Spinal cord (tissue), 10 donors: ENCODE data around the gene GPR146. TPM values are rescaled to one million over a fixed set of nuclear protein-coding genes. Genes with fewer than 3 reads are reported as not detected.

Experiments
- DNase-seq, 6 donors: peaks; one replicate each; pipeline versions ENCODE4 v3.0.0 to v3.0.0-alpha.2; 2013 to 2015; ENCODE audit warnings: low spot score in 6 of 6, low read depth in 4 of 6
- H3K27ac ChIP-seq: one replicate; pipeline ENCODE4 v1.5.1; 2013; ENCODE audit warnings: low read depth, low read length, control low read depth
- H3K27me3 ChIP-seq: one replicate; pipeline ENCODE4 v1.6.1; 2013; ENCODE audit warnings: low read length; ENCODE audit not compliant: control insufficient read depth, insufficient read depth
- H3K36me3 ChIP-seq: one replicate; pipeline ENCODE4 v1.6.1; 2013; ENCODE audit warnings: low read length; ENCODE audit not compliant: control insufficient read depth, insufficient read depth
- H3K4me1 ChIP-seq: one replicate; pipeline ENCODE4 v1.6.1; 2013; ENCODE audit warnings: low read length; ENCODE audit not compliant: control insufficient read depth, insufficient read depth
- H3K4me3 ChIP-seq: one replicate; pipeline ENCODE4 v1.5.1; 2013; ENCODE audit warnings: low read depth, low read length, control low read depth
- H3K9me3 ChIP-seq: one replicate; pipeline ENCODE4 v1.6.1; 2013; ENCODE audit warnings: low read length; ENCODE audit not compliant: control insufficient read depth, insufficient read depth
- WGBS: methylation state at CpG from one replicate; pipeline ENCODE4 v1.1.5; 2013; ENCODE audit warnings: missing lambda C conversion rate; ENCODE audit not compliant: insufficient coverage; 5-methylcytosine and 5-hydroxymethylcytosine counted together
- polyA plus RNA-seq, 2 donors: library from polyadenylated mRNA; unstranded; fragments of 120-200 nt; gene quantifications; one replicate each; pipeline ENCODE4 v1.2.1, GENCODE V29; 2013; ENCODE audit not compliant: insufficient read length in 2 of 2
- total RNA-seq, 2 donors: library from RNA; depleted of rRNA in 1 of 2; stranded (reverse); fragments of 120-200 nt in 1 of 2; fragments of >200 nt in 1 of 2; gene quantifications; one replicate each; pipeline versions ENCODE4 v1.2.3 to v1.2.4, GENCODE V29; 2013 to 2014
- donor health status: healthy.

Gene GPR146
- total and polyA plus RNA-seq, 4 donors, result 3.2 to 6.4 (median 3.9) TPM

DNA sequence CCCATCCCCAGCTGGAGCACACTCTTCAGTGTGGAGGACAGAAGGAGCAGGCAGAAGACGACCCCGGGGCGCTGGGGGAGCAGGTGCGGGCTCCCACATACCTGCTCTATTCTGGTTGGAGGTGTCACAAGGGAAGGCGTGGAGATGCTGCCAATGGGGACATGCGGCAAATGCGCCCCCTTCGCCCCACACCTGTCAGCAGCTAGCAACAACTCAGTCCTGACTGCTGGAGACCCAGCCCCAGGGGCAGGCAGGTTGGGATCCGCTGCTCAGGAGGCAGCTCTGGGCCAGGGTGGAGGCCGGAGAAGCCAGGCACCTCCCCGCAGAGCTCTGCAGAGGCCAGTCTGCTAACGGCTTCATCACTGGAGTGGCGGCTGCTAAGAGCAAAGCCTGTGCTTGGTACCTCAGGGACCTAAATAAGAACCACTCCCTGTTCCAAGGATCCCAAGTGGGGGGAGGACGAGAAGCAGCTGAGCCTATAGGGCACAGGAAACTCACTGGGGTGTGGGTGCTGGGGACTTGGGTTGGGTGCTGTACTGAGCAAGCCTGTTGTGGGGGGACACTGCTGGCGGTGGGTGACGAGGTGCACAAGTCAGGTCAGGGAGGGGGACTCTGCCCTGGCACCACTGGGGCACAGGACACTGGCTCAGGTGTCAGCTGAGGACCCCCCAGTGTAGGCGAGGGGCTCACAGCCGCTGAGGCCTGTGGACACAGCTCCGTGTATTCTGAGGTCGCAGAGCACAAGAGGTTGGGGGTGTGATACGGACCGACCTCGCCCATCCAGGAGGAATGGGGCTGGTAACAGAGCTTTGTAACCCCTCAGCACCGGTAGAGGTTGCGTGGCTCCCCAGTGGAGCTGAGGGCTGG is 19.2 kb upstream of the GPR146 start:
- peaks cover 77% of the 10 kb centered on the region for H3K36me3 ChIP-seq
- peaks cover 55% of the 10 kb centered on the region for H3K4me1 ChIP-seq
- DNase-seq, result no peak
- peaks cover 4% of the 10 kb centered on the region for H3K9me3 ChIP-seq
- H3K4me3 ChIP-seq, result no peak overlapping the region
- WGBS, result 94% methylated on average over 24 of the region's 25 CpGs
- H3K27me3 ChIP-seq, result no peaks in the 10 kb centered on the region
- no peak overlapping the region for H3K27ac ChIP-seq

DNA sequence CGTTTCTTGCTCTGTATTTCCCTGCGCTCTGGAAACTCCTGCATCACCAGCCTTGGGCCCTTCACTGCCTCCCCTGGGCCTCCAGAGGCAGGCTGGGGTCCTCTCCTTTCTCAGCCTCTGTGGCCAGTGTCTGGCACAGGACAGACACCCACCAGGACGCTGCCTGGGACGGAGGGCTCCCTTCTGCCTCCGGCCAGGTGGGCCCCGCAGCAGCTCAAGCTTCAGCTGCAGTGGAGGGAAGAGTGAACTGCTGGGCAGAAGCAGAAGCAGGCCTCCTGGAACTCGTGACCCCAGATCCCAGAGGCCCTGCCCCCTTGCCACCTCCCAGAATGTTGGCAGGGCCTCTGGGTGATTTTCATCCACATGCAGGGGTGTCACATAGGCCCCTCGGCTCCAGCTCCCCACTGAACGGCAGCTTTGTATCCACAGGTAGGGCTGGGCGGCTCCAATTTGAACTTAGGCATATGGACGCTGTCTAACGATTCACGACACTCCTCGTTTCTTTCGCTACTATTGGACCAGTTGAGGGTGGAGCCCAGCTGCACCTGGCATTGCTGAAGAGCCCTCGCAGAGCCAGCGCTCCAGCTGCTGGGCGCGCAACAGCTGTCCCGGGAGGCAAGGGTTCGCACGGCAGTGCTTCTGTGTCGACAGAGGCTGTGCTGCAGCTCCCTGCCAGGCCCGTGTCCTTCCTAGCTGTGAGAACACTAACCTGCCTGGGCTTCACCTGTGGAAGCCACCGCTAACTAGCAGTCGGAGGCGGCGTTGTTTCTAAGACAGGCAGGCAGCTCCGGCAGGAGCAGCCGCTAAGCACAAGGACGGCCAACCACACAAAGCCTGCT is 18.4 kb upstream of the GPR146 start:
- Histone ChIP-seq H3K4me1 (peaks cover 57% of the 10 kb centered on the region), H3K4me3 (no peak overlapping the region), H3K36me3 (peaks cover 72% of the 10 kb centered on the region), H3K27me3 (no peaks in the 10 kb centered on the region), H3K27ac (no peak overlapping the region), H3K9me3 (peaks cover 3% of the 10 kb centered on the region)
- DNase-seq, result no peak
- WGBS, result 80% methylated on average over 26 of the region's 31 CpGs

DNA sequence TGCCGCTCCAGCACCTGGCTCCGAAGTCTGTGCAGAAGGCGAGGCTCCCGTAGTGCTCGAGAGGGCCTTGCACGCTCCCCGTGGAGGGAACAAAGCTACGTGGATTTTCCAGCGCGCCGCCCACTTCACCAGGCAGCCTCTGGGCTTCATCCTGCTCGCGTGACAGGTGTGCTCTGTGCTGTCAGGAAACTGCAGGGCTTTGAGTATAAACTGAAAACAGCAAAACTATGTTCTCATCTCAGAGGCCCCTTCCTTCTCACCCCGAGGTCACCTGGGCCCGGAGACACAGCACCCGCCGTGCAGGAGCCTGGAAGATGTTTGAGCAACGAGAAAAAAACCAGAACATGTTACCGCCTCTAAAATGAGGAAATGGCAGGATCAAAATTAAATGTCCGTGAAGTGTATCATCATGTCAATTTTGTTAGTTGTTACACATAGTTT is 17.6 kb upstream of the GPR146 start:
- Histone ChIP-seq H3K4me3 (peak overlapping the region; percentile 50), H3K9me3 (no peaks in the 10 kb centered on the region), H3K36me3 (peaks cover 64% of the 10 kb centered on the region), H3K27me3 (no peaks in the 10 kb centered on the region), H3K4me1 (peaks cover 57% of the 10 kb centered on the region), H3K27ac (no peak overlapping the region)
- DNase-seq, result no peak
- 74% methylated on average over 11 of the region's 20 CpGs for WGBS

GRCh38 chr7:1027242-1028043 is 16.9 kb upstream of the GPR146 start:
- peak overlapping the region; percentile 42 for H3K27ac ChIP-seq
- peak in 2 of 6 donors; percentile 64 to 67 for DNase-seq
- H3K9me3 ChIP-seq, result no peaks in the 10 kb centered on the region
- H3K27me3 ChIP-seq, result no peaks in the 10 kb centered on the region
- H3K4me3 ChIP-seq, result peak overlapping the region; percentile 50
- H3K4me1 ChIP-seq, result peaks cover 57% of the 10 kb centered on the region
- peaks cover 61% of the 10 kb centered on the region for H3K36me3 ChIP-seq
- WGBS, result 2% methylated on average over 69 of the region's 69 CpGs

DNA sequence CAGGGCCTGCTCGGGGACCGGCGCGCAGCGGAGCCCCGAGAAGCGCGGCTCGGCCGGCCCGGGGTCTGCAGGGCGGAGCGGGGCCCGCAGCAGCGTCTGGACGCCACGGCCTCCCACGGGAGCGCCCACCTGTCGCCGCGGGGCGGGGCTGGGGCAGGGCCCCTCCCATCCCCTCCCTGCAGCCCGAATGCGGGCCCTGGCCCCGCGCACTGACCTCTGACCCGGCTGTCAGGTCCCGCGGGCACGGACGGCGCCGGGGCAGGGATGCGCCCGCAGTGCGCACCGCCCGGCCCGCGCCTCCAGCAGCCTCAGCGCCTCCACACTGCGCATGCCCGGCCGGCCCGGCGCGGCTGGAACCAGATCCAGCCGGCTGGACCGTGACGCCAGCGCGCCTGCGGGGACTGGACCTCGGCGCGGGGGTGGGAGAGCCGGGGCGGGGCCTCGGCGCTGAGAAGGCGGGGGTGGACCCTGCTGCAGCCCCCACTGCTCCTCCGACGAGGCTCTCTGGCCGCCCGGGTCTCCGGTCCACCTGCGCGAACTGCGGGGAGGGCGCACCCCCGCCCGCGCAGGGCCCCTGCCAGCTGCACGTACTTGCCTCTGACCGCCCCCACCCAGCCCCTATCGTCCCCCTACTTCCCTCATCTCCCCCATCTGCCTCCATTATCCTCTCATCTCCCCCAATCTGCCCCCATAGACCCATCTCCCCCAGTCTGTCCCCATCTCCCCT is 16.1 kb upstream of the GPR146 start:
- peaks cover 56% of the 10 kb centered on the region for H3K4me1 ChIP-seq
- peak; percentile 75 to 97 (median 85) for DNase-seq
- H3K27me3 ChIP-seq, result no peaks in the 10 kb centered on the region
- peak overlapping the region; percentile 85 for H3K27ac ChIP-seq
- WGBS, result under 1% methylated on average over 76 of the region's 77 CpGs
- peaks cover 54% of the 10 kb centered on the region for H3K36me3 ChIP-seq
- H3K9me3 ChIP-seq, result no peaks in the 10 kb centered on the region
- peak overlapping the region; percentile 50 for H3K4me3 ChIP-seq

DNA sequence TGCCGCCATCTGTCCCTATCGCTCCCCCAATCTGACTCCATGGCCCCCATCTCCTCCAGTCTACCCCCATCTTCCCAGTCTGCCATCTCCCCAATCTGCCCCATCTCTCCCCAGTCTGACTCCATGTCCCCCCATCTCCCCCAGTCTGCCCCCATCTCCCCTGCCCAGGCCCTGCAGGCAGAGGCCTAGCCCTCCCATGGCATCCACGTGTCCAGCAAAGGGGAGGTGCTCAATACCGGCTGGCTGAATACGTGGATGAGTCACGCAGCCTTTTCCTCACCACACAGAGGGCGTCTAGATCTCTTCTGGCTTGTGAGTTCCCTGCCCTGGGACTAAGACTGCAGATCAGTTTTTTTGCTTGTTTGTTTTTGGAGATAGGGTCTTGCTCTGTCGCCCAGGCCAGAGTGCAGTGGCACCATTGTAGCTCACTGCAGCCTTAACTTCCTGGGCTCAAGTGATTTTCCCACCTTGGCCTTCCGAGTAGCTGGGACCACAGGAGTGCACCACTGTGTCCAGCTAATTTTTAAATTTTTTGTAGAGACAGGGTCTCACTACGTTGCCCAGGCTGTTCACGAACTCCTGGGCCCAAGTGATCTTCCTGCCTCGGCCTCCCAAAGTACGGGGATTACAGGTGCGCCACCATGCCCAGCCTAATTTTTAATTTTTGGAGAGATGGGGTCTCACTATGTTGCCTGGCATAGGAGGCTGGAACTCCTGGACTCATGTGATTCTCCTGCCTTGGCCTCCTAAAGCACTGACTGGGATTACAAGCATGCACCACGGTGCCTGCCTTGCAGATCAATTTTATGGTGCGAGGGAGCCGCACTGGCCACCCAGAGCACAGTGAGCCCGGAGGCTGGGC is 15.3 kb upstream of the GPR146 start:
- Histone ChIP-seq H3K27me3 (no peaks in the 10 kb centered on the region), H3K9me3 (no peaks in the 10 kb centered on the region), H3K4me3 (peak overlapping the region; percentile 29), H3K27ac (peak overlapping the region; percentile 85), H3K36me3 (peaks cover 46% of the 10 kb centered on the region), H3K4me1 (peaks cover 48% of the 10 kb centered on the region)
- 65% methylated on average over 16 of the region's 18 CpGs for WGBS
- peak in 3 of 6 donors; percentile 58 to 92 (median 83) for DNase-seq

DNA sequence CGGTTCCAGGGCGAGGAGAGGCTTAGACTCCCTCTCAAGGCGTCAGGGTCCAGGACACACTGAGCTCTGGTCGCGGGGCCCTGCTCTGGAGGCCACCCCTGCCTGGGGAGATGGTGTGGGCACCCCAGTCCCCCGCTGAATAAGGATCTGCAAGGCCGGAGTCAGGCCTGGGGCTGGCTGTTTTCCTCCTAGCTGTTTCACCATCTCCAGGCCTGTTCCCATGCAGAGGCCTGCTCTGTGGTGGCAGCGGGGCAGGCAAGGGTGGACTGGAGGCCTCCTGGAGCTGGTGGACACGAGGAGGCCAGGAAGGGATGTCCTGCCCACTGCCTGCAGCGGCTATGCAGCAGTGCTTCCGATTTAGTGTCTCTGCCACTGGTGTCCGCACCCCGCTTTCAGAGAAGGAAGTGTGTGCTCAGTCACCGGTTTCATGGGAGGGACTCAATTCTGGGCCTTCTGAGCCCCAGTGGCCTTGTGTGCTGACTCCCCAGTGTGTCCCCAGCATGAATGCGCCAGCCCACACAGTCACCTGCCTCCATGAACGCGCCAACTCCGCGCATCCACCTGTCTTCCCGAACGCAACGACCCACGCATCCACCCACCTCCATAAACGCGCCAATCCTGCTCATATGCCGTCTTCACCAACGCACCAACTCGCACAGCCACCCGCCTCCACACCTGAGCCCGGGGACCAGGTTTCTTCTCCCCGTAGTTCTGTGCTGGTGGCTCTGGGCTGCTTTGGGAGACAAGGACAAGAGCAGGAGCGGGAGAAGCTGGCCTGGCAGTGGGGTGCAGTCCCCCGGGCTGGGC is 14.5 kb upstream of the GPR146 start:
- WGBS, result 90% methylated on average over 33 of the region's 33 CpGs
- no peaks in the 10 kb centered on the region for H3K9me3 ChIP-seq
- no peaks in the 10 kb centered on the region for H3K27me3 ChIP-seq
- H3K4me3 ChIP-seq, result no peak overlapping the region
- DNase-seq, result no peak
- peaks cover 37% of the 10 kb centered on the region for H3K36me3 ChIP-seq
- H3K27ac ChIP-seq, result no peak overlapping the region
- peaks cover 40% of the 10 kb centered on the region for H3K4me1 ChIP-seq
